Activated naive CD4-positive, alpha-beta T cell treated with anti-CD3 and anti-CD28 coated beads for 36 hours (primary cell): ENCODE measurements around the gene CHDH. TPM values are rescaled to one million over a fixed set of nuclear protein-coding genes. Genes with fewer than 3 reads are reported as not detected.
A peak's percentile ranks its signal among the peaks of the same experiment; 100 is the strongest.

Experiments used
- CTCF ChIA-PET: fragments of 350-600 bp; sonication (Branson Sonifier 250); formaldehyde crosslinking; loops from one replicate; lab custom pipeline; 2021; ENCODE audit warnings: antibody characterized with exemption; lab: Charles Lee
- DNase-seq: peaks from one replicate; pipeline ENCODE4 v3.0.0-alpha.2; 2020
- H3K27ac Mint-ChIP-seq: one replicate; pipeline ENCODE4 v1.8.0; 2021; ENCODE audit warnings: mild to moderate bottlenecking, mixed read lengths
- H3K27me3 Mint-ChIP-seq: one replicate; pipeline ENCODE4 v1.8.0; 2021; ENCODE audit warnings: low read depth, mixed read lengths
- H3K36me3 Mint-ChIP-seq: one replicate; pipeline ENCODE4 v1.8.0; 2021; ENCODE audit warnings: low read depth, mixed read lengths
- H3K4me1 Mint-ChIP-seq: one replicate; pipeline ENCODE4 v1.8.0; 2021; ENCODE audit warnings: low read depth, mixed read lengths
- H3K4me3 Mint-ChIP-seq: one replicate; pipeline ENCODE4 v1.8.0; 2021; ENCODE audit warnings: mild to moderate bottlenecking, moderate library complexity, mixed read lengths
- H3K9me3 Mint-ChIP-seq: one replicate; pipeline ENCODE4 v1.8.0; 2021; ENCODE audit warnings: mixed read lengths
- intact Hi-C: fragments of 100-400 bp; cut with micrococcal nuclease; formaldehyde crosslinking; loops from one replicate; pipeline ENCODE4 v1.15.1; 2023
- total RNA-seq, 2 experiments: library from RNA; stranded (reverse); gene quantifications; one replicate each; pipeline ENCODE4 v1.2.3, GENCODE V29; 2021

Gene CHDH
- total RNA-seq, 2 experiments from 2014 or later: 0.12 to 0.35 TPM

DNA sequence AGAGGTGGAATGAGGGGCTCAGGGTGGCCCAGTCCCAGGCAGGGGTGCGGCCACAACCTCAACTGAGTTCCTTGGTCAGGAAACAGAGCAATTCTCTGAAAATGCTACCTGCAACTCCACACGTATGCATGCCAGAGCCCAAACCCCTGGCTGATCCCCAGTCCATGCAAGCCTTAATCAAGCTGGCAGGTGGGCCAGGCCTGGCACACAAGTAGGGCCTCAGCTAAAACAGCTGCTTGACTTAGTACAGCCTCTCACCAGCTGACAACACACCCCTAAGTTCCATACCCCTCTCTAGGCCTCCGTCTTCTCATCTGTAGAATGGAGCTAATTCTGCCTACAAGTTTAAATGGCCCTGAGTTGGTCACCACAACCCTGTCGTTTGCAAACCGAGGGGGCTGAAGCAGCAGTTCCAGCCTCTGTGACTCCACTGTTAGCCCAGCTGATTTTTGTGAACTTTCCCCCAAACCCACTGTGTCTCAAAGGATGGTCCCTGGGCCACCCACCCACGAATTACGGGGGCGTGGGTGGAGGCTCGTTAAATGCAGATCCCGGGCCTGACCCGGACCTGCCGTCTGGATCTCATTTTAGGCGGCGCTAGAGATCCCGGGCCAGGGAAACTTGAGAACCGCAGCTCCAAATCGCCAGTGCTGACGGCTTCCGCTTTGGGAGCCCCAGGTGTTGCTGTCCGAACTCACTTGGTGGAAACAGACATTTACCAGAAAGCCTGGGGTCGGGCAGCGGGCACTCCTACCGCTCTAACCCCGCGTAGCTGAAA, 927 bp downstream of the CHDH start:
- Mint-ChIP-seq H3K27ac (no peak overlapping the region), H3K27me3 (peaks cover 41% of the 10 kb centered on the region), H3K36me3 (no peaks in the 10 kb centered on the region), H3K9me3 (no peaks in the 10 kb centered on the region), H3K4me1 (peaks cover 2% of the 10 kb centered on the region), H3K4me3 (peak overlapping the region; percentile 50)
- intact Hi-C loops: loop anchor here (5.0 kb wide), 1 partner anchor 93 kb away; no protein-coding TSS in a partner anchor
- peak; percentile 13 for DNase-seq
- CTCF ChIA-PET: no interaction called here

DNA sequence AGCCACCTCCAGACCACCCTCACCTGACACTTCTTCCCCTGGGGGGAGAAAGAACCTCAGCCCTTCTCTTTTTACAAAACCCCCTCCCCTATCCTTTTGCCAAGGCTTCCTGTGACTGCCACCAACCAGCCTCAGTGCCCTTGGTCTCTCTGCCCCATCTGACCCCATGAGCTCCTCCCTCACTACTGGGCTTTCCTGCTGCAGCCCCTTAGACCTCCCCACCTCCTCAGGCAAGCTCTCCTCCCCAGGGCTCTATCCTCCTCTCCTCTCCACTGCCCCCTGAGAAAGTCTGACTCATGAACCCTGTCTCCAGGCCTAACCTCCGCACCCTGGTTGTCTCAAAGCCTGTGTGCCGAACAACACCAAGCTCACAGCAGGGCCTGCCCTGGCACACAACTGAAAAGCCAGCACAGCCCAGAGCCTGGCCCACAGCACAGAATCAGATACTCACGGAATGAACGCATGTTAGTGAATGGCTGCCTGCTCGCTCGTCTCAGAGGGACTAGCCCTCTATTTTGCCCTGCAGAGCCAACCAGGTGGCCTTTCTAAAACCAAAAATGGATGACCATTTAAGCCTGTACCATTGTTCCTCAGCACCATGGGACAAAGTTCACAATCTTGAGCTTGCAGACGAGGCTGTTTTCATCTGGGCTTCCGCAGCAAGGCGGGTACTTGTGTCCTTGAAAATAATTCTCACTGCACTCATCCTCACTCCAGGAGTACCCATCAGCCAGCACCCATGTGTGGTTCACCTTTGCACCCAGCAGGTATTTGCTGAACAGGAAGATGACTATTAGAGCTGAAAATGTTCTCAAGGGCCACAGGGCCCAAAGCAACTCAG, 1.7 kb downstream of the CHDH start:
- peaks cover 2% of the 10 kb centered on the region for H3K4me1 Mint-ChIP-seq
- H3K27me3 Mint-ChIP-seq: peaks cover 37% of the 10 kb centered on the region
- DNase-seq: no peak
- H3K4me3 Mint-ChIP-seq: no peak overlapping the region
- CTCF ChIA-PET: interaction anchor here (0.8 kb wide), 1 partner anchor 17 kb away, joined by 3 read pairs; no protein-coding TSS in a partner anchor
- no peak overlapping the region for H3K27ac Mint-ChIP-seq
- intact Hi-C loops: loop anchor here (5.0 kb wide), 1 partner anchor 92 kb away; no protein-coding TSS in a partner anchor
- H3K36me3 Mint-ChIP-seq: no peaks in the 10 kb centered on the region
- no peaks in the 10 kb centered on the region for H3K9me3 Mint-ChIP-seq

- Mint-ChIP-seq H3K9me3 (no peaks in the 10 kb centered on the region), H3K27me3 (peaks cover 36% of the 10 kb centered on the region), H3K36me3 (no peaks in the 10 kb centered on the region), H3K27ac (no peak overlapping the region), H3K4me3 (no peak overlapping the region), H3K4me1 (peaks cover 2% of the 10 kb centered on the region)
- no peak for DNase-seq
- CTCF ChIA-PET: interaction anchor here (0.8 kb wide), 1 partner anchor 18 kb away, joined by 3 read pairs; no protein-coding TSS in a partner anchor
- intact Hi-C loops: no loop called here
Observed at GRCh38 chr3:53843195-53844177, 2.7 kb downstream of the CHDH start.

DNA sequence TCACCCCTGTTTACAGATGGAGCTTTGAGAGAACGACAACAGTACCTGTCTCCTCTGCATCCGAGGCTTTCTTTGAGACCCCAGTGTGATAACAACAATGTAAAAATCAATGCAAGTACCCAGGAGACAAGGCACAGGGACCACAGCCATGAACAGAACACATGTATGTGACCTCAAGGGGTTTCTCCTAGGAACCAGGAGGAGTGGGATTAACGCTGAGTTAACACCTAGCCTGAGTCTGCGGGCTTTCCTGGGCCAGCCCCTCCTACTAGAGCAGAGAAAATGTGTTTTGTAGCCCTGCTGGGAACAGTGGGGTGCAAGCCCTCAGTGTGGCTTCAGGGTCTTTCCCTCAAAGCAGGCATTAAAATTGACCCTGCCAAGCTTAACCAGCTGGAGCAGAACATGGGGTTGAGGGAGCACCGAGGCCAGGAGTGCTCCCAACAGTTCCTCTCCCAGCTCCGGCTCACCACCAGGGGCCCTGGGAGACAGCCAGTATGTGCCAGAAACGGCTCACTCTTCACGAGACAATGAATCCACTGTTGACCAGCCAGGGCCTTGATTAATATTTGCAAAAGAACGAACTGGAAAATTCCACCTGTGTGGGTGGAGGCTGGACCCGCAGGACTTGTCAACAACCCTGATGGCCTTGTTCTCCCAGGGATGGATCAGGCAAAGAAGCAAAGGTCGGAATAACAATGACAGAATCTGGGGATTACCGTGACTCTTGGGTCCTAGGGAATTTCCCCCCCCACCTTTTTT, 3.6 kb downstream of the CHDH start:
- Mint-ChIP-seq H3K36me3 (no peaks in the 10 kb centered on the region), H3K4me1 (peaks cover 2% of the 10 kb centered on the region), H3K9me3 (no peaks in the 10 kb centered on the region), H3K4me3 (no peak overlapping the region), H3K27ac (no peak overlapping the region), H3K27me3 (peaks cover 36% of the 10 kb centered on the region)
- intact Hi-C loops: no loop called here
- DNase-seq: no peak
- CTCF ChIA-PET: no interaction called here

DNA sequence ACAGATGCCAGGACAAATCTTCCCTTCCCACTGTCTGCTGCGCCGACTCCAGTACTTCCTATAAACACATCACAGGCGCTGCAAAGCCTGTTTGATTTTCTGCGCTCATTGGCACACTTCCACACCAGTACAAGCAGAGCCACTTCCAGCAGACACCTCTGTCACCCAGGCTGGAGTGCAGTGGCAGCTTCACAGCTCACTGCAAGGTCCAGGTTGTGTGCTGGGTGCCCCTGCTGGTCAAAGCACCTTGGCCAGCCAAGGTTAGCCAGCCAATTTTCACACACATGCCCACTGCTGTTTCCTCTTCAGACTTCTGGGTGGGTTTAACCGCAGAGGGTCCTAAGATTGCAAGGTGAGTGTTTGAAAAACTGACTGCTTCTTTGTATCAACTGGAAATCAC, 4.9 kb downstream of the CHDH start:
- intact Hi-C loops: no loop called here
- Mint-ChIP-seq H3K27me3 (peaks cover 28% of the 10 kb centered on the region), H3K4me1 (no peaks in the 10 kb centered on the region), H3K36me3 (no peaks in the 10 kb centered on the region), H3K27ac (no peak overlapping the region), H3K4me3 (no peak overlapping the region), H3K9me3 (no peaks in the 10 kb centered on the region)
- DNase-seq: no peak
- CTCF ChIA-PET: no interaction called here

DNA sequence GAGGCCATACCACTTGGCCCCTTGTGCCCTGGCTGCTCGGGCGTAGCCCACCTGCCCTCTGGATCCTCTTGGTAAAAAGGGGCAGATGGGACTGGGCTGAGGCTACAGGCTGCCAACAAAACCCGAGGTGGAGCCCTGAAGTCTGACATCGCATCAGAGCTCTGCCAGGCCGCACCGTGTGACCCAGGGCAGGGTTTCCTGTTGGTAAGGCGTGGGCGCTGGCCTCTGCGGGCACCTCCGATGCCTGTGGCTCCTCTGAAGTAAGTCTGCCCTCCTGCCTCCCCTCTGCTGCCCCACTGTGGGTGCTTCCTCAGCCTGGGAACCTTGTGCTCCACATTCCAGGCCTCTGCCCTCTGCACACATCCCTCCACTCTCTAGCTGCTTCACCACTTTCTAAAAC, 8.9 kb downstream of the CHDH start:
- Mint-ChIP-seq H3K4me3 (no peak overlapping the region), H3K27ac (no peak overlapping the region), H3K9me3 (no peaks in the 10 kb centered on the region), H3K36me3 (no peaks in the 10 kb centered on the region), H3K27me3 (peaks cover 2% of the 10 kb centered on the region), H3K4me1 (no peaks in the 10 kb centered on the region)
- intact Hi-C loops: no loop called here
- CTCF ChIA-PET: no interaction called here
- DNase-seq: no peak

GRCh38 chr3:53836084-53836872, 9.9 kb downstream of the CHDH start:
- Mint-ChIP-seq H3K4me1 (no peaks in the 10 kb centered on the region), H3K27me3 (peaks cover 2% of the 10 kb centered on the region), H3K36me3 (no peaks in the 10 kb centered on the region), H3K9me3 (no peaks in the 10 kb centered on the region), H3K27ac (no peak overlapping the region), H3K4me3 (no peak overlapping the region)
- intact Hi-C loops: no loop called here
- CTCF ChIA-PET: no interaction called here
- DNase-seq: no peak

GRCh38 chr3:53835257-53835656, 11.0 kb downstream of the CHDH start:
- Mint-ChIP-seq H3K36me3 (no peaks in the 10 kb centered on the region), H3K27ac (no peak overlapping the region), H3K27me3 (peaks cover 2% of the 10 kb centered on the region), H3K4me1 (no peaks in the 10 kb centered on the region), H3K4me3 (no peak overlapping the region), H3K9me3 (no peaks in the 10 kb centered on the region)
- intact Hi-C loops: no loop called here
- DNase-seq: no peak
- CTCF ChIA-PET: no interaction called here

- Mint-ChIP-seq H3K36me3 (no peaks in the 10 kb centered on the region), H3K9me3 (no peaks in the 10 kb centered on the region), H3K4me1 (no peaks in the 10 kb centered on the region), H3K27ac (no peak overlapping the region), H3K27me3 (peaks cover 2% of the 10 kb centered on the region), H3K4me3 (no peak overlapping the region)
- intact Hi-C loops: no loop called here
- DNase-seq: no peak
- CTCF ChIA-PET: no interaction called here
Observed at GRCh38 chr3:53834429-53835095, 11.7 kb downstream of the CHDH start.

- no peaks in the 10 kb centered on the region for H3K36me3 Mint-ChIP-seq
- no peak overlapping the region for H3K27ac Mint-ChIP-seq
- no peaks in the 10 kb centered on the region for H3K9me3 Mint-ChIP-seq
- intact Hi-C loops: no loop called here
- no peak for DNase-seq
- CTCF ChIA-PET: no interaction called here
- no peak overlapping the region for H3K4me3 Mint-ChIP-seq
- H3K4me1 Mint-ChIP-seq: no peaks in the 10 kb centered on the region
- H3K27me3 Mint-ChIP-seq: no peaks in the 10 kb centered on the region
Observed at GRCh38 chr3:53833700-53834099, 12.5 kb downstream of the CHDH start.
